ENCODE results near the gene STXBP6.
A peak's percentile ranks its signal among the peaks of the same experiment; 100 is the strongest.

The STXBP6 gene

GRCh38 chr14:24868389-24868788 is 181.6 kb downstream of the STXBP6 start:
- DNase-seq (ENCODE audit: low read depth) = no peak
- H3K4me3 ChIP-seq (ENCODE audit: low read length) = no peak overlapping the region
- TF ChIP-seq CTCF (conservative IDR thresholded peaks at IDR 0.05; ENCODE audit: low read length) = no peak

DNA sequence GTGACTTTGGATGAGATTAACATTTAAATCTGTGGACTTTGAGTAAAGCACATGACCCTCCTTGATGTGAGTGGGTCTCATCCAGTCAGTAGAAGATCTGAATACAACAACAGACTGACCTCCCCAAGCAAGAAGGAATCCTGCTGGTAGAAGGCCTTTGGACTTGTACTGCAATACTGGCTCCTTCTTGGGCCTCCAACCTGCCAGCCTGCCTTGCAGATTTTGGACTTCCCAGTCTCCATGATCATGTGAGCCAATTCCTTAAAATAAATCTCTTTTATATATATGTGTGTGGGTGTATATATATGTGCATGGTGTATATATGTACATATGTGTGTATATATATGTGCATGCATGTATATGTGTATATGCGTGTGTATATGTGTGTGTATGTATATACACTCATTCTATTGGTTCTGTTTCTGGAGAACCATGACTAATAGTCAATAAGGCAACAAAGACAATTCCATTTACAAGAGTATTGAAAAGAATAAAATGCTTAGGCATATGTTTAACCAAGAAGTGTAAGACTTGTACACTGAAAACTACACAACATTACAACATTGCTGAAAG is 183.8 kb downstream of the STXBP6 start:
- no peak for TF ChIP-seq CTCF (conservative IDR thresholded peaks at IDR 0.05; ENCODE audit: low read length)

DNA sequence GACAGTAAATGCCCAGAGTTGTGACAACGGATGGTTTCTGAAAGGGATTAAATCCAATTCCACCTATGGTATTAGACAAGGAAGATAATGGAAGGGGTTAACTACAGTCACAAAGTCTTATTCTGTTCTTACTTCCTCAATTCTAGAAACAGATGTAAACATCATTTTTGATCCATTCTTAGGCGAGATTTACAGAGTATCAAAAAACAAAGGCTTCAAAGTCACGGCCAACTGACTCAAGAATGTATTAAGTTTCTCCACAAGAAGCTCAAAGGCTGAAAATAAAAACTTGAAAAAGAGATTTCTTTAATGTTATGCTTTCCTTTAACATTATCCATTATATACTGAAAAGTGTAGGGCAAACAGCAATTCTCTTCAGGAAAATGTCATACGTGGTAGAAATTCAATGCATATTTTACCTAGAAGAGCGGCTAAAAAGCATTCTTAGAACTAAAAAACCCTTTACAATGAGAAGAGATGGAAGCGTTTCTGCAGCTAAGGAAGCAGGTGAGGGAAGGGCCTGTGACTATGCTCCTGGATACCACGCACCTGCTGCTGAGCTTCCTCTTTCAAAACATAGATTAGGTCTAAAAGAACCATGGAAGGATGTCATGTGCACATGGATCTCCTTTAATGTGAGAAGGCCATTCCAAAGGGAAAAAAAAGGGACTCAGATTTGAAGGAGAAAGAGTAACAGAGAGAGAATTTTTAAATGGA is 185.8 kb downstream of the STXBP6 start:
- TF ChIP-seq CTCF (conservative IDR thresholded peaks at IDR 0.05; ENCODE audit: low read length) = no peak
- H3K4me3 ChIP-seq (ENCODE audit: low read length) = no peak overlapping the region
- DNase-seq (ENCODE audit: low read depth) = no peak

More for the DNA sequence above, 183.8 kb downstream of the STXBP6 start:
- H3K4me3 ChIP-seq (ENCODE audit: low read length) = no peak overlapping the region
- DNase-seq (ENCODE audit: low read depth) = no peak

DNA sequence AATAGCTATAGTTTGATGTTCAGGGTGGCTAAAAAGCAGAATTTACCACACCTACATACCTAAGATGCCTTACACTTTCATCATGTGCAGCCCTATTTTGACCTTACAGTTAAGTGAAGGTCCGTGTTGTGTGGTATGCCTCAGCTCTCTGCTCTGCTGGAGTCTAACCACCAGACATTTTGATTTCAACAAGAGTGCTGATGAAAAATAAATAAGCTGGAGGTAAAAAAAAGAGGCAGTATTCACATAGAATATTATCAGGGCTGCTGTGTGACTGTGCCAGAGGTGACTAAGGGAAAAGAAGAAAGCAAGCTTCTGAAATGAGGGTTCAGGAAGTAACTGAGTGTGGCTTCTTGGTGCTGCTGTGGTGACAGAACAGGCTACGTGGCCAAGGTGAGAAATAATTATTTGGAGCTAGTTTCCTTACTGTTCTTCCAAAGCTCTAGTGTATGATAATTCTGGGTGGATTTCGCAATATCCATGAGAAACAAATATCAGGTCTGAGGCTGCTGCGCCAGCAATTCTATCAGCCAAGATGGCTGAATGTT is 188.8 kb downstream of the STXBP6 start:
- no peak for TF ChIP-seq CTCF (conservative IDR thresholded peaks at IDR 0.05; ENCODE audit: low read length)
- DNase-seq (ENCODE audit: low read depth) = peak; percentile 72
- no peak overlapping the region for H3K4me3 ChIP-seq (ENCODE audit: low read length)

DNA sequence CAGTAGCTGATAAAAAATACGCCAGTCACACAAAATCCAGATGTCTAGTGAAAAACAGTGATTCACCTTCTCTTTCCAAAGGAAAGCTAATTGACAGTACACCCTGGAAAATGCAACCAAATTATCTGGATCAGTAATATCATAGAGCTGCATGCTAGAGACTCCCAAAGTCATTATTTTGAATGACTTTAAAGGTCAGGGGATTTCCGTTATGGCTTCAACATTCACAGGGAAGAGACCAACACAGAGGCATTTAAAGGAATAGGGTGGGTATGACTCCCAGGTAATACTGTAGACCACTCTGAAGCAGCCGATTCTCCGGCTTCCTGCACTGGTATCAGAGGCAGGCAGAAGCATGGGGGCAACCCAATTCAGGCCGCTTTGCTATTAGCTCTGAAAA is 190.4 kb downstream of the STXBP6 start:
- H3K4me3 ChIP-seq (ENCODE audit: low read length) = no peak overlapping the region
- TF ChIP-seq CTCF (conservative IDR thresholded peaks at IDR 0.05; ENCODE audit: low read length) = no peak
- DNase-seq (ENCODE audit: low read depth) = no peak

DNA sequence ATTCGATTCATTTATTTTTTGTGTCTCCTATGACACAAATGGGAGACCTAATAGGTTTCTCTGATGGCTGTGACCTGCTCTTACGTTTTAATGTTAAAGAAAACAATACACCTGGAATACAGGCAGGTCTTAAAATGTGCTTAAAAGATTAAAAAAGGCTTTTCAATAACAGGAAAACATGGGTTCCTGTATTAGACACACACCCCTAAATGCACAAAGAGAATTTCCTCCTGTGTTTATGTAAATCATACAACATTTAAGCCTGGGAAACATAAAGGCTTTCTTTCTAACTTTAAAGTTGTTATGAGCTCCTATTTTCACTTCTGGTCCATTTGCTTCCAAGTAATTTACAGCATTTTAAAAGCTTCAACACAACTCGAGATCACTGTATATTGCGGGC is 191.3 kb downstream of the STXBP6 start:
- H3K4me3 ChIP-seq (ENCODE audit: low read length) = no peak overlapping the region
- no peak for DNase-seq (ENCODE audit: low read depth)
- TF ChIP-seq CTCF (conservative IDR thresholded peaks at IDR 0.05; ENCODE audit: low read length) = no peak

- H3K4me3 ChIP-seq (ENCODE audit: low read length) = no peak overlapping the region
- no peak for DNase-seq (ENCODE audit: low read depth)
- no peak for TF ChIP-seq CTCF (conservative IDR thresholded peaks at IDR 0.05; ENCODE audit: low read length)
These were observed 191.9 kb downstream of the STXBP6 start for GRCh38 chr14:24858052-24858451.

Data from AG10803 (cell line).